CD4-positive, CD25-positive, alpha-beta regulatory T cell (primary cell): ENCODE measurements around the gene SP3. TPM values are rescaled to one million over a fixed set of nuclear protein-coding genes. Genes with fewer than 3 reads are reported as not detected.

Experiments
- ATAC-seq, 2 donors: fragments of 150-1000 bp; cut with Tn5 transposase; one replicate each; pipeline ENCODE4 v1.10.0; 2021; ENCODE audit warnings: low read depth in 2 of 2, moderate number of reproducible peaks in 2 of 2, moderate library complexity in 1 of 2
- DNase-seq, 3 donors: peaks; one replicate each; pipeline versions ENCODE4 v3.0.0 to v3.0.0-alpha.2; 2012 to 2022; ENCODE audit warnings: mixed read lengths in 1 of 3
- H3K27ac ChIP-seq: one replicate; pipeline ENCODE4 v1.7.0; 2013; ENCODE audit warnings: mild to moderate bottlenecking, low read length; ENCODE audit not compliant: insufficient read depth, poor library complexity, severe bottlenecking
- H3K27me3 ChIP-seq: one replicate; pipeline ENCODE4 v1.7.0; 2013; ENCODE audit warnings: low read length; ENCODE audit not compliant: control insufficient read depth, insufficient read depth
- H3K36me3 ChIP-seq: one replicate; pipeline ENCODE4 v1.7.0; 2013; ENCODE audit warnings: mild to moderate bottlenecking, low read length, moderate library complexity; ENCODE audit not compliant: control insufficient read depth, insufficient read depth
- H3K4me1 ChIP-seq: 2 replicates; pipeline ENCODE4 v1.7.0; 2013; ENCODE audit warnings: mild to moderate bottlenecking, low read length; ENCODE audit not compliant: insufficient read depth, control insufficient read depth, poor library complexity, severe bottlenecking
- H3K4me3 ChIP-seq: one replicate; pipeline ENCODE4 v1.7.0; 2013; ENCODE audit warnings: low read depth, mild to moderate bottlenecking, low read length, moderate library complexity
- H3K9me3 ChIP-seq, 2 experiments: 1 replicate in 1 of 2; 2 replicates in 1 of 2; pipeline ENCODE4 v1.7.0; 2013; ENCODE audit warnings: low read length in 2 of 2, mild to moderate bottlenecking in 1 of 2, moderate library complexity in 1 of 2; ENCODE audit not compliant: control insufficient read depth in 2 of 2
- H3K27ac Mint-ChIP-seq, 3 donors: one replicate each; pipeline ENCODE4 v1.8.0; 2020 to 2022; ENCODE audit warnings: mild to moderate bottlenecking in 3 of 3, mixed read lengths in 3 of 3, moderate library complexity in 2 of 3
- H3K27me3 Mint-ChIP-seq: one replicate; pipeline ENCODE4 v1.8.0; 2022; ENCODE audit warnings: mild to moderate bottlenecking, mixed read lengths
- H3K36me3 Mint-ChIP-seq: one replicate; pipeline ENCODE4 v1.8.0; 2020; ENCODE audit warnings: mixed read lengths
- H3K4me1 Mint-ChIP-seq, 4 donors: one replicate each; pipeline ENCODE4 v1.8.0; 2020 to 2022; ENCODE audit warnings: mixed read lengths in 4 of 4, mild to moderate bottlenecking in 1 of 4
- H3K4me3 Mint-ChIP-seq, 4 donors: one replicate each; pipeline ENCODE4 v1.8.0; 2020 to 2022; ENCODE audit warnings: mild to moderate bottlenecking in 4 of 4, mixed read lengths in 4 of 4, moderate library complexity in 3 of 4
- H3K9me3 Mint-ChIP-seq, 7 donors: one replicate each; pipeline ENCODE4 v1.8.0; 2020 to 2022; ENCODE audit warnings: mixed read lengths in 7 of 7, mild to moderate bottlenecking in 3 of 7, moderate library complexity in 2 of 7
- polyA plus RNA-seq, 4 donors: library from polyadenylated mRNA; unstranded; fragments of 300-500 nt; fragmentation: Illumina TruSeq; gene quantifications; one replicate each; pipeline ENCODE4 v1.2.3, GENCODE V29; 2021
- total RNA-seq: library from RNA; stranded (reverse); gene quantifications from one replicate; pipeline ENCODE4 v1.2.3, GENCODE V29; 2022

Gene SP3
- total and polyA plus RNA-seq, 5 donors from 2014 or later, result 65.9 to 153 (median 81.6) TPM

GRCh38 chr2:174001107-174001506 lies 35.9 kb upstream of the SP3 start:
- no peak for ATAC-seq
- H3K27ac Mint-ChIP-seq, result no peak overlapping the region
- DNase-seq, result no peak
- H3K27me3 ChIP-seq, result no peaks in the 10 kb centered on the region
- no peaks in the 10 kb centered on the region for H3K9me3 ChIP-seq
- H3K9me3 Mint-ChIP-seq, result no peaks in the 10 kb centered on the region
- H3K27ac ChIP-seq, result no peak overlapping the region
- no peak overlapping the region for H3K4me3 ChIP-seq
- H3K4me1 Mint-ChIP-seq, result peaks cover 0 to 16% (median 3%) of the 10 kb centered on the region in 4 donors
- peaks cover 5% of the 10 kb centered on the region for H3K4me1 ChIP-seq
- no peaks in the 10 kb centered on the region for H3K36me3 Mint-ChIP-seq
- H3K4me3 Mint-ChIP-seq, result no peak overlapping the region
- H3K27me3 Mint-ChIP-seq, result peaks cover 20% of the 10 kb centered on the region
- no peaks in the 10 kb centered on the region for H3K36me3 ChIP-seq

GRCh38 chr2:173999724-174000123 lies 34.6 kb upstream of the SP3 start:
- Histone ChIP-seq H3K27ac (no peak overlapping the region), H3K4me1 (peaks cover 5% of the 10 kb centered on the region), H3K27me3 (no peaks in the 10 kb centered on the region), H3K9me3 (no peaks in the 10 kb centered on the region), H3K36me3 (no peaks in the 10 kb centered on the region), H3K4me3 (no peak overlapping the region)
- no peak overlapping the region for H3K4me3 Mint-ChIP-seq
- peaks cover 0 to 20% (median 4%) of the 10 kb centered on the region in 4 donors for H3K4me1 Mint-ChIP-seq
- no peak for DNase-seq
- H3K36me3 Mint-ChIP-seq, result no peaks in the 10 kb centered on the region
- H3K27me3 Mint-ChIP-seq, result peaks cover 20% of the 10 kb centered on the region
- peak overlapping the region in 1 of 3 donors; percentile 83 for H3K27ac Mint-ChIP-seq
- no peaks in the 10 kb centered on the region for H3K9me3 Mint-ChIP-seq
- no peak for ATAC-seq

GRCh38 chr2:173999272-173999671 lies 34.1 kb upstream of the SP3 start:
- Mint-ChIP-seq H3K36me3 (no peaks in the 10 kb centered on the region), H3K27ac (peak overlapping the region in 1 of 3 donors; percentile 83)
- H3K27ac ChIP-seq, result no peak overlapping the region

GRCh38 chr2:173998386-173998785 lies 33.2 kb upstream of the SP3 start:
- Mint-ChIP-seq H3K36me3 (no peaks in the 10 kb centered on the region), H3K4me1 (peaks cover 0 to 20% (median 6%) of the 10 kb centered on the region in 4 donors), H3K27me3 (peaks cover 20% of the 10 kb centered on the region), H3K4me3 (no peak overlapping the region), H3K9me3 (peaks cover 0 to 3% (median 0%) of the 10 kb centered on the region in 7 donors), H3K27ac (no peak overlapping the region)
- H3K27me3 ChIP-seq, result no peaks in the 10 kb centered on the region
- no peak overlapping the region for H3K27ac ChIP-seq
- no peaks in the 10 kb centered on the region for H3K9me3 ChIP-seq
- H3K4me3 ChIP-seq, result no peak overlapping the region
- ATAC-seq, result no peak
- peaks cover 5% of the 10 kb centered on the region for H3K4me1 ChIP-seq
- H3K36me3 ChIP-seq, result no peaks in the 10 kb centered on the region
- DNase-seq, result no peak

More at GRCh38 chr2:173999272-173999671, 34.1 kb upstream of the SP3 start:
- Histone ChIP-seq H3K4me1 (peaks cover 5% of the 10 kb centered on the region), H3K36me3 (no peaks in the 10 kb centered on the region), H3K9me3 (no peaks in the 10 kb centered on the region), H3K27me3 (no peaks in the 10 kb centered on the region), H3K4me3 (no peak overlapping the region)
- Mint-ChIP-seq H3K4me1 (peaks cover 0 to 20% (median 6%) of the 10 kb centered on the region in 4 donors), H3K9me3 (peaks cover 0 to 1% (median 0%) of the 10 kb centered on the region in 7 donors), H3K4me3 (no peak overlapping the region), H3K27me3 (peaks cover 20% of the 10 kb centered on the region)
- DNase-seq (no peak), ATAC-seq (no peak)

- Histone ChIP-seq H3K27me3 (no peaks in the 10 kb centered on the region), H3K36me3 (no peaks in the 10 kb centered on the region), H3K27ac (no peak overlapping the region), H3K9me3 (no peaks in the 10 kb centered on the region), H3K4me1 (peaks cover 5% of the 10 kb centered on the region), H3K4me3 (no peak overlapping the region)
- Mint-ChIP-seq H3K27me3 (peaks cover 16% of the 10 kb centered on the region), H3K36me3 (no peaks in the 10 kb centered on the region), H3K27ac (peak overlapping the region in 1 of 3 donors; percentile 23), H3K4me3 (no peak overlapping the region), H3K4me1 (peaks cover 0 to 20% (median 6%) of the 10 kb centered on the region in 4 donors), H3K9me3 (peaks cover 0 to 3% (median 0%) of the 10 kb centered on the region in 7 donors)
- no peak for ATAC-seq
- no peak for DNase-seq
Measured at GRCh38 chr2:173997753-173998152, 32.6 kb upstream of the SP3 start.

GRCh38 chr2:173997269-173997668 lies 32.1 kb upstream of the SP3 start:
- no peaks in the 10 kb centered on the region for H3K36me3 Mint-ChIP-seq
- H3K9me3 ChIP-seq, result no peaks in the 10 kb centered on the region
- H3K4me3 Mint-ChIP-seq, result no peak overlapping the region
- no peaks in the 10 kb centered on the region for H3K27me3 ChIP-seq
- no peaks in the 10 kb centered on the region for H3K36me3 ChIP-seq
- peaks cover 0 to 20% (median 6%) of the 10 kb centered on the region in 4 donors for H3K4me1 Mint-ChIP-seq
- DNase-seq (no peak), ATAC-seq (peak; percentile 24 to 66)
- H3K4me3 ChIP-seq, result no peak overlapping the region
- H3K9me3 Mint-ChIP-seq, result peaks cover 0 to 3% (median 0%) of the 10 kb centered on the region in 7 donors
- H3K27me3 Mint-ChIP-seq, result peaks cover 12% of the 10 kb centered on the region
- no peak overlapping the region for H3K27ac ChIP-seq
- H3K27ac Mint-ChIP-seq, result peak overlapping the region in 2 of 3 donors; percentile 23 to 65
- H3K4me1 ChIP-seq, result peaks cover 5% of the 10 kb centered on the region

GRCh38 chr2:173996766-173997165 lies 31.6 kb upstream of the SP3 start:
- Mint-ChIP-seq H3K27ac (peak overlapping the region in 2 of 3 donors; percentile 9 to 55), H3K36me3 (no peaks in the 10 kb centered on the region), H3K27me3 (peaks cover 13% of the 10 kb centered on the region), H3K4me3 (peak overlapping the region in 1 of 4 donors; percentile 16), H3K9me3 (peaks cover 0 to 3% (median 0%) of the 10 kb centered on the region in 7 donors), H3K4me1 (peaks cover 0 to 20% (median 6%) of the 10 kb centered on the region in 4 donors)
- Histone ChIP-seq H3K4me3 (peak overlapping the region; percentile 16), H3K9me3 (no peaks in the 10 kb centered on the region), H3K4me1 (peaks cover 5% of the 10 kb centered on the region), H3K36me3 (no peaks in the 10 kb centered on the region), H3K27me3 (no peaks in the 10 kb centered on the region), H3K27ac (peak overlapping the region; percentile 25)
- DNase-seq, result no peak
- no peak for ATAC-seq

GRCh38 chr2:173993459-173993858 lies 28.3 kb upstream of the SP3 start:
- no peak overlapping the region for H3K27ac Mint-ChIP-seq

More at GRCh38 chr2:173993459-173993858, 28.3 kb upstream of the SP3 start:
- Histone ChIP-seq H3K4me3 (no peak overlapping the region), H3K9me3 (no peaks in the 10 kb centered on the region), H3K27ac (no peak overlapping the region), H3K4me1 (peaks cover 5% of the 10 kb centered on the region), H3K27me3 (no peaks in the 10 kb centered on the region), H3K36me3 (no peaks in the 10 kb centered on the region)
- Mint-ChIP-seq H3K4me3 (no peak overlapping the region), H3K27me3 (peaks cover 14% of the 10 kb centered on the region), H3K4me1 (peaks cover 4 to 20% (median 6%) of the 10 kb centered on the region in 4 donors), H3K36me3 (no peaks in the 10 kb centered on the region), H3K9me3 (peaks cover 0 to 3% (median 0%) of the 10 kb centered on the region in 7 donors)
- ATAC-seq (no peak), DNase-seq (no peak)
